Brain microvascular endothelial cell (primary cell): ENCODE data around the gene PTPRD.

ENCODE experiments used
- DNase-seq: peaks from one replicate; pipeline ENCODE4 v3.0.0-alpha.2; 2020
- H3K27ac ChIP-seq: fragments of 250-450 bp; sonication (Bioruptor Pico); 2 replicates; pipeline ENCODE4 v1.5.1; 2020; ENCODE audit warnings: mild to moderate bottlenecking, moderate library complexity
- H3K27me3 ChIP-seq: fragments of 250-450 bp; sonication (Bioruptor Pico); replicated peaks from 2 replicates; pipeline ENCODE4 v1.5.1; 2020; ENCODE audit warnings: mild to moderate bottlenecking
- H3K36me3 ChIP-seq: fragments of 250-450 bp; sonication (Bioruptor Pico); replicated peaks from 2 replicates; pipeline ENCODE4 v1.5.1; 2020; ENCODE audit warnings: mild to moderate bottlenecking
- H3K4me3 ChIP-seq: 2 replicates; pipeline ENCODE4 v1.5.1; 2011; ENCODE audit warnings: low read depth, mild to moderate bottlenecking, control low read depth, low read length, moderate library complexity
- CTCF ChIP-seq: IDR thresholded peaks from 2 replicates; pipeline ENCODE4 v1.5.1; 2011; ENCODE audit warnings: low read depth, mild to moderate bottlenecking, moderate library complexity, low read length, control low read depth, inconsistent platforms; ENCODE audit errors: missing control alignments
- in situ Hi-C: cut with HindIII; loops from 2 replicates; pipeline ENCODE4 v1.10.0; 2017; ENCODE audit warnings: low sequenced_read_pairs, low pct_ligation_motif_present

Gene PTPRD

GRCh38 chr9:8835291-8835690 is 1777.5 kb downstream of the PTPRD start:
- Histone ChIP-seq H3K27me3 (no peaks in the 10 kb centered on the region), H3K36me3 (no peaks in the 10 kb centered on the region), H3K4me3 (no peak overlapping the region), H3K27ac (no peak overlapping the region)
- in situ Hi-C loops: no loop called here
- TF ChIP-seq CTCF: no peak
- DNase-seq: no peak

GRCh38 chr9:8832955-8833354 is 1779.8 kb downstream of the PTPRD start:
- H3K36me3 ChIP-seq: no peaks in the 10 kb centered on the region
- in situ Hi-C loops: no loop called here
- no peak for TF ChIP-seq CTCF
- H3K27me3 ChIP-seq: no peaks in the 10 kb centered on the region
- no peak for DNase-seq
- no peak overlapping the region for H3K4me3 ChIP-seq
- no peak overlapping the region for H3K27ac ChIP-seq

GRCh38 chr9:8832386-8832785 is 1780.4 kb downstream of the PTPRD start:
- DNase-seq: no peak
- H3K27me3 ChIP-seq: no peaks in the 10 kb centered on the region
- in situ Hi-C loops: no loop called here
- no peak overlapping the region for H3K27ac ChIP-seq
- no peak for TF ChIP-seq CTCF
- no peak overlapping the region for H3K4me3 ChIP-seq
- no peaks in the 10 kb centered on the region for H3K36me3 ChIP-seq

GRCh38 chr9:8831568-8831967 is 1781.2 kb downstream of the PTPRD start:
- DNase-seq: no peak
- Histone ChIP-seq H3K27me3 (no peaks in the 10 kb centered on the region), H3K4me3 (no peak overlapping the region), H3K27ac (no peak overlapping the region), H3K36me3 (no peaks in the 10 kb centered on the region)
- in situ Hi-C loops: no loop called here
- no peak for TF ChIP-seq CTCF

- Histone ChIP-seq H3K4me3 (no peak overlapping the region), H3K27ac (no peak overlapping the region), H3K27me3 (no peaks in the 10 kb centered on the region), H3K36me3 (no peaks in the 10 kb centered on the region)
- in situ Hi-C loops: no loop called here
- no peak for TF ChIP-seq CTCF
- no peak for DNase-seq
Measured at GRCh38 chr9:8826281-8826680, 1786.5 kb downstream of the PTPRD start.

GRCh38 chr9:8825585-8826147 is 1787.1 kb downstream of the PTPRD start:
- no peaks in the 10 kb centered on the region for H3K36me3 ChIP-seq
- TF ChIP-seq CTCF: no peak
- no peak for DNase-seq
- no peaks in the 10 kb centered on the region for H3K27me3 ChIP-seq
- in situ Hi-C loops: no loop called here
- H3K4me3 ChIP-seq: no peak overlapping the region
- no peak overlapping the region for H3K27ac ChIP-seq
